SU-DHL-6 (cell line): Measurements from ENCODE around the gene PILRA.
"Not testable (repeated sequence)": the region's sequence is repeated elsewhere in the genome, so short reads cannot be mapped to it uniquely, and the experiment has no call there.

Experiments
- CTCF ChIP-seq: fragments of 200-600 bp; sonication (generic); IDR thresholded peaks from one replicate; pipeline ENCODE4 v1.5.1; 2017; ENCODE audit warnings: antibody characterized with exemption, mild to moderate bottlenecking, low read length, moderate library complexity; ENCODE audit not compliant: insufficient read depth, poor library complexity, severe bottlenecking
- EZH2phosphoT487 ChIP-seq: fragments of 200-600 bp; sonication (generic), shearing (Covaris generic); conservative IDR thresholded peaks from 2 replicates; pipeline ENCODE4 v1.6.1; 2018; ENCODE audit warnings: mild to moderate bottlenecking, antibody characterized with exemption, low read length, moderate library complexity, mixed read lengths

- TF ChIP-seq CTCF, EZH2phosphoT487: not testable (repeated sequence)
These were observed 9.1 kb downstream of the PILRA start for GRCh38 chr7:100382234-100382853.
